H1 (cell line): ENCODE results near the gene PLEKHN1. TPM values are rescaled to one million over a fixed set of nuclear protein-coding genes. Genes with fewer than 3 reads are reported as not detected.

Experiments used
- CTCF ChIA-PET: fragments of 300-600 bp; sonication (Branson Sonifier 250); formaldehyde crosslinking; loops from one replicate; lab custom pipeline; 2021; ENCODE audit not compliant: partially characterized antibody; lab: Charles Lee
- POLR2A ChIA-PET: fragments of 300-600 bp; sonication (Branson Sonifier 250); formaldehyde crosslinking; loops from one replicate; lab custom pipeline; 2021; ENCODE audit warnings: inconsistent platforms; ENCODE audit not compliant: partially characterized antibody; lab: Charles Lee
- DNase-seq, 2 experiments: peaks; one replicate each; pipeline versions ENCODE4 v3.0.0 to v3.0.0-alpha.2; 2010 to 2022; ENCODE audit warnings: low spot score in 2 of 2, low read depth in 1 of 2, mixed read lengths in 1 of 2
- FAIRE-seq: peaks from 2 replicates; lab custom pipeline; 2011; peaks lifted over from hg19 to GRCh38; lab: Jason Lieb, UNC
- H2AFZ ChIP-seq: 2 replicates; pipeline ENCODE4 v1.8.1; 2012; ENCODE audit warnings: low read length, inconsistent platforms
- H2AK5ac ChIP-seq: 2 replicates; pipeline ENCODE4 v1.6.1; 2013; ENCODE audit warnings: low read depth, low read length
- H2BK120ac ChIP-seq: replicated peaks from 2 replicates; pipeline ENCODE3; 2013; ENCODE audit warnings: low read depth, low read length, inconsistent platforms
- H2BK12ac ChIP-seq: 2 replicates; pipeline ENCODE4 v1.6.1; 2013; ENCODE audit warnings: low read depth, low read length
- H2BK15ac ChIP-seq: 2 replicates; pipeline ENCODE4 v1.6.1; 2013; ENCODE audit warnings: low read length
- H2BK20ac ChIP-seq: 2 replicates; pipeline ENCODE4 v1.6.1; 2013; ENCODE audit warnings: low read length
- H2BK5ac ChIP-seq: 2 replicates; pipeline ENCODE4 v1.6.1; 2013; ENCODE audit warnings: low read depth, low read length
- H3K14ac ChIP-seq: 2 replicates; pipeline ENCODE4 v1.6.1; 2013; ENCODE audit warnings: inconsistent platforms; ENCODE audit not compliant: insufficient read length
- H3K18ac ChIP-seq: 2 replicates; pipeline ENCODE4 v1.6.1; 2013; ENCODE audit warnings: low read length; ENCODE audit errors: extremely low read depth
- H3K23ac ChIP-seq: 2 replicates; pipeline ENCODE4 v1.6.1; 2013; ENCODE audit warnings: inconsistent platforms; ENCODE audit not compliant: insufficient read length
- H3K23me2 ChIP-seq: 2 replicates; pipeline ENCODE4 v1.6.1; 2013; ENCODE audit warnings: low read depth, low read length
- H3K27ac ChIP-seq: 2 replicates; pipeline ENCODE4 v1.6.1; 2011; ENCODE audit warnings: low read depth, low read length, inconsistent platforms
- H3K27me3 ChIP-seq, 4 experiments: replicated peaks in 1 of 4; 1 replicate in 1 of 4; 2 replicates in 3 of 4; pipeline versions ENCODE4 v1.6.1 to v1.8.1; 2011 to 2013; ENCODE audit warnings: low read length in 3 of 4, mild to moderate bottlenecking in 3 of 4, inconsistent platforms in 2 of 4, mixed read lengths in 2 of 4, moderate library complexity in 1 of 4; ENCODE audit not compliant: control insufficient read depth in 3 of 4, insufficient read depth in 3 of 4; ENCODE audit errors: extremely low read depth in 1 of 4
- H3K36me3 ChIP-seq, 4 experiments: 2 replicates each; pipeline versions ENCODE4 v1.6.1 to v1.8.1; 2011 to 2013; ENCODE audit warnings: mild to moderate bottlenecking in 4 of 4, low read length in 3 of 4, moderate library complexity in 2 of 4, control low read depth in 1 of 4, inconsistent platforms in 1 of 4; ENCODE audit not compliant: insufficient read depth in 4 of 4, control insufficient read depth in 2 of 4
- H3K4ac ChIP-seq: replicated peaks from 2 replicates; pipeline ENCODE3; 2013; ENCODE audit warnings: low read length, low read depth, mixed read lengths, inconsistent platforms; ENCODE audit not compliant: insufficient read length
- H3K4me1 ChIP-seq, 4 experiments: replicated peaks in 1 of 4; 1 replicate in 1 of 4; 2 replicates in 3 of 4; pipeline versions ENCODE4 v1.6.1 to v1.8.1; 2011 to 2013; ENCODE audit warnings: low read length in 3 of 4, inconsistent platforms in 2 of 4, mixed read lengths in 1 of 4; ENCODE audit not compliant: insufficient read depth in 4 of 4, control insufficient read depth in 3 of 4
- H3K4me2 ChIP-seq, 2 experiments: 2 replicates each; pipeline versions ENCODE4 v1.6.1 to v1.8.1; 2011 to 2013; ENCODE audit warnings: low read depth in 2 of 2, low read length in 2 of 2, control low read depth in 1 of 2, inconsistent platforms in 1 of 2, mild to moderate bottlenecking in 1 of 2; ENCODE audit not compliant: insufficient read depth in 1 of 2
- H3K4me3 ChIP-seq, 4 experiments: fragments of 200-600, 300-600 bp in 1 of 4; sonication (generic), shearing (Covaris generic), sonication (Bioruptor Twin) in 1 of 4; 2 replicates each; pipeline versions ENCODE4 v1.5.1 to v1.8.1; 2011 to 2016; ENCODE audit warnings: low read length in 4 of 4, low read depth in 3 of 4, control low read depth in 2 of 4, inconsistent platforms in 2 of 4, mild to moderate bottlenecking in 2 of 4, mixed read lengths in 1 of 4, moderate library complexity in 1 of 4; ENCODE audit not compliant: insufficient read depth in 2 of 4; ENCODE audit errors: extremely low read depth in 1 of 4
- H3K56ac ChIP-seq: replicated peaks from 2 replicates; pipeline ENCODE3; 2013; ENCODE audit warnings: low read depth, mild to moderate bottlenecking, mixed read lengths, low read length, inconsistent platforms; ENCODE audit not compliant: insufficient read length
- H3K79me1 ChIP-seq: 2 replicates; pipeline ENCODE4 v1.6.1; 2013; ENCODE audit warnings: low read depth, low read length, control low read depth
- H3K79me2 ChIP-seq, 2 experiments: 2 replicates each; pipeline versions ENCODE4 v1.6.1 to v1.8.1; 2012 to 2013; ENCODE audit warnings: low read length in 2 of 2, mild to moderate bottlenecking in 2 of 2, inconsistent platforms in 1 of 2; ENCODE audit not compliant: insufficient read depth in 2 of 2, control insufficient read depth in 1 of 2
- H3K9ac ChIP-seq, 4 experiments: replicated peaks in 1 of 4; 1 replicate in 1 of 4; 2 replicates in 3 of 4; pipeline versions ENCODE4 v1.6.1 to v1.8.1; 2011 to 2013; ENCODE audit warnings: low read depth in 3 of 4, low read length in 3 of 4, control low read depth in 2 of 4, mild to moderate bottlenecking in 2 of 4, moderate library complexity in 2 of 4, inconsistent platforms in 1 of 4; ENCODE audit errors: extremely low read depth in 1 of 4
- H3K9me3 ChIP-seq, 2 experiments: 2 replicates each; pipeline versions ENCODE4 v1.6.1 to v1.8.1; 2012 to 2013; ENCODE audit warnings: mild to moderate bottlenecking in 2 of 2, moderate library complexity in 2 of 2, control low read depth in 1 of 2, inconsistent platforms in 1 of 2, low read depth in 1 of 2, low read length in 1 of 2, mixed read lengths in 1 of 2; ENCODE audit not compliant: insufficient read depth in 2 of 2
- H4K20me1 ChIP-seq, 2 experiments: replicated peaks in 1 of 2; 2 replicates each; pipeline versions ENCODE3 to v1.8.1; 2011 to 2013; ENCODE audit warnings: inconsistent platforms in 2 of 2, low read length in 2 of 2, mild to moderate bottlenecking in 1 of 2; ENCODE audit not compliant: insufficient read depth in 2 of 2, control insufficient read depth in 1 of 2
- H4K5ac ChIP-seq: 2 replicates; pipeline ENCODE4 v1.6.1; 2013; ENCODE audit warnings: low read length, low read depth, mixed read lengths, inconsistent platforms; ENCODE audit not compliant: insufficient read length
- H4K8ac ChIP-seq: 2 replicates; pipeline ENCODE4 v1.8.0; 2013; ENCODE audit warnings: mild to moderate bottlenecking, moderate library complexity, low read length, inconsistent platforms; ENCODE audit not compliant: insufficient read depth; ENCODE audit errors: extremely low read depth
- H4K91ac ChIP-seq: replicated peaks from 2 replicates; pipeline ENCODE3; 2013; ENCODE audit warnings: low read length, mixed read lengths, inconsistent platforms; ENCODE audit not compliant: insufficient read length
- CHD2 ChIP-seq: IDR thresholded peaks from 2 replicates; pipeline ENCODE4 v1.6.1; 2012; ENCODE audit warnings: low read length, improper control_type of control experiment
- CTBP2 ChIP-seq: IDR thresholded peaks from 2 replicates; pipeline ENCODE4 v1.7.0; 2011; ENCODE audit warnings: borderline replicate concordance, mild to moderate bottlenecking, moderate library complexity, mixed read lengths, low read length; ENCODE audit not compliant: insufficient read depth, insufficient read length
- EZH2 ChIP-seq: fragments of 200-600 bp; sonication (generic); IDR thresholded peaks from 2 replicates; pipeline ENCODE4 v1.7.1; 2012; ENCODE audit warnings: low read depth, mild to moderate bottlenecking, moderate library complexity, low read length, inconsistent platforms; ENCODE audit not compliant: severe bottlenecking
- FOSL1 ChIP-seq: IDR thresholded peaks from 2 replicates; pipeline ENCODE4 v1.6.1; 2011; ENCODE audit warnings: mild to moderate bottlenecking, low read depth, low read length, moderate library complexity; ENCODE audit not compliant: insufficient read depth
- JUND ChIP-seq: IDR thresholded peaks from 2 replicates; pipeline ENCODE4 v1.6.1; 2011; ENCODE audit warnings: mild to moderate bottlenecking, improper control_type of control experiment, low read length
- KDM5A ChIP-seq: fragments of 200-600 bp; IDR thresholded peaks from 2 replicates; pipeline ENCODE4 v1.7.1; 2012; ENCODE audit warnings: mild to moderate bottlenecking, low read length, inconsistent platforms, mixed read lengths
- MAFK ChIP-seq: IDR thresholded peaks from 2 replicates; pipeline ENCODE4 v1.6.1; 2012; ENCODE audit warnings: low read depth, mild to moderate bottlenecking, improper control_type of control experiment, low read length
- TCF12 ChIP-seq: IDR thresholded peaks from 2 replicates; pipeline ENCODE4 v1.6.1; 2011; ENCODE audit warnings: low read depth, mild to moderate bottlenecking, low read length
- WGBS, 2 experiments: shearing (Covaris generic) in 1 of 2; methylation state at CpG; one replicate each; pipeline versions ENCODE4 v1.1.6 to v1.1.7; 2013 to 2015; ENCODE audit warnings: low lambda C conversion rate in 2 of 2, mixed read lengths in 2 of 2, inconsistent platforms in 1 of 2, low coverage in 1 of 2, missing lambda C conversion rate in 1 of 2; ENCODE audit not compliant: insufficient replicate concordance in 2 of 2, insufficient coverage in 1 of 2, insufficient read length in 1 of 2; ENCODE audit errors: extremely low coverage in 1 of 2, missing lambda C conversion rate in 1 of 2; 5-methylcytosine and 5-hydroxymethylcytosine counted together
- polyA plus RNA-seq, 7 experiments: library from polyadenylated mRNA; depleted of rRNA in 3 of 7; stranded (reverse) in 5 of 7; unstranded in 2 of 7; fragments of >200 nt in 5 of 7; fragments of 200-250 nt in 2 of 7; gene quantifications; 1 replicate in 5 of 7; 2 replicates in 1 of 7; 4 replicates in 1 of 7; pipeline versions ENCODE4 v1.2.1 to v1.2.3, GENCODE V29; 2011 to 2013; ENCODE audit warnings: missing spikeins in 2 of 7, mixed read lengths in 2 of 7
- total RNA-seq: library from RNA; stranded (reverse); fragmentation: NEBNext Ultra II Directional; extraction: Animal tissue kit (Norgen Biotek cat#: 25700); gene quantifications from 2 replicates; pipeline ENCODE4 v1.2.1, GENCODE V29; 2021

Gene PLEKHN1
- total and polyA plus RNA-seq, 2 of the 8 experiments (the other 6 are each of a cell fraction or from before 2014, with no cell fraction given), result 0.39 to 1.5 TPM

DNA sequence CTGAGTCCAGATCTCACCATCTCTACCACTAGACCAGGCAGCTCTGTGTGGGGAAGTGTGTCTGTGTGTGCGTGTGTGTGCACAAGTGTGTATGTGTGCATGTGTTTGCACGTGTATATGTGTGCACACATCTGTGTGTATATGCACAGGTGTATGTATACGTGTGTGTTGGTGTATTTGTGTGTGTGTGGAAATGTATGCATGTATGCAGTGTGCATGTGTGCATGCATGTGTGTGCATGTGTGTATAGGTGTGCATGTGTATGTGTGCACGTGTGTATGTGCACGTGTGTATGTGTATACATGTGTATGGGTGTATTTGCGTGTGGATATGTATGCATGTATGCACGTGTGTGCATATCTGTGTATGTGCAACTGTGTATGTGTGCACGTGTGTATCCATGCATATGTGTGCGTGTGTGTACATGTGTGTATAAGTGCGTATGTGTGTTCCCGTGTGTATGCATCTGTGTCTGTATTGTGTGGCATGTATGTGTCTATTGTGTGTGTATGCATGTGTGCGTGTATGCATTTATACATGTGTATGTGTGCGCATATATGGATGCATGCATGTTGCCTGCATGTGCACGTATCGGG, 3.1 kb downstream of the PLEKHN1 start:
- CTCF ChIA-PET, result interaction anchor here (1.3 to 7.0 kb wide), 3 partner anchors 14 to 65 kb away, joined by 4 to 53 read pairs (median 5); partner anchors contain the start of gene PERM1
- no peaks in the 10 kb centered on the region; the same call in 1 of the 2 replicates for H3K79me1 ChIP-seq

More for the DNA sequence above, 3.1 kb downstream of the PLEKHN1 start:
- Histone ChIP-seq H3K9me3 (no peaks in the 10 kb centered on the region), H2BK5ac (no peak overlapping the region), H2BK120ac (no peak overlapping the region), H3K18ac (no peak overlapping the region), H3K27me3 (peaks cover 11 to 69% (median 54%) of the 10 kb centered on the region in 4 experiments), H3K56ac (no peak overlapping the region), H3K9ac (no peak overlapping the region), H3K79me2 (peaks cover 0 to 3% of the 10 kb centered on the region in 2 experiments; a peak in 1 of 4 replicates), H3K4me1 (peaks cover 0 to 13% (median 6%) of the 10 kb centered on the region in 4 experiments; a peak in 5 of 7 replicates), H2BK15ac (no peak overlapping the region), H3K27ac (no peak overlapping the region), H3K14ac (no peak overlapping the region), H3K23ac (no peak overlapping the region), H2AK5ac (0 out of 2 replicates have a peak overlapping the region, but pooled peaks have one; percentile 2), H3K4me2 (no peak overlapping the region; a peak in 1 of 4 replicates), H4K20me1 (peaks cover 0 to 26% of the 10 kb centered on the region in 2 experiments), H4K5ac (no peak overlapping the region), H4K8ac (no peak overlapping the region), H2AFZ (no peak overlapping the region), H3K4ac (no peak overlapping the region), H2BK12ac (peak overlapping the region; percentile 22; the same call in 1 of the 2 replicates), H3K23me2 (peaks cover 10% of the 10 kb centered on the region; the same call in 1 of the 2 replicates), H3K4me3 (no peak overlapping the region), H3K36me3 (peaks cover 0 to 4% (median 1%) of the 10 kb centered on the region in 4 experiments; a peak in 3 of 8 replicates), H2BK20ac (no peak overlapping the region), H4K91ac (no peak overlapping the region)
- DNase-seq (no peak), FAIRE-seq (no peak)
- POLR2A ChIA-PET, result no interaction called here
- 80% methylated on average over 15 of the region's 15 CpGs; no CpG with 5 or more reads in 1 of the 2 experiments for WGBS, 2 experiments
- TF ChIP-seq CTBP2, result no peak
- no peak for TF ChIP-seq TCF12
- TF ChIP-seq FOSL1, result no peak
- no peak for TF ChIP-seq MAFK
- TF ChIP-seq JUND, result no peak
- no peak for TF ChIP-seq KDM5A
- no peak for TF ChIP-seq EZH2
- TF ChIP-seq CHD2, result no peak
